NCI-H1092 treated with DMSO at 0.1 percent for 48 hours (cell line): ENCODE measurements around the gene C3orf85.

Experiments used
- DNase-seq: peaks from one replicate; lab custom pipeline; 2025; lab: John Stamatoyannopoulos, UW

Gene C3orf85

DNA sequence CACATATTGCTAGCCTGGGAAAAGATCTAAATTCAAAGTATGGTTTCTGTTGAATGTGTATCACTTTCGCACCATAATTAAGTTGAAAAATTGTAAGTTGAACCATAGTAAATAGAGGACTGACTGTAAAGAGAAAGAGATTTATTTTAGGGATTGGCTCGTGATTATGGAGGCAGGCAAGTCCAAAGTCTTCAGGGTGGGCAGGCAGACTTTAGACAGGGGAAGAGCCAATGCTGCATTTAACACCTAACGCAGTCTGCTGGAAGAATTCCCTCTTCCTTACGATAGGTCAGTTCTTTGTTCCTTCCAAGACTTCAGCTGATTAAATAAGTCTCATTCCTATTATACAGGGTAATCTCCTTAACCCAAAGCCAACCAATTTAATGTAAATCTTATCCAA, 15.8 kb downstream of the C3orf85 start:
- no peak for DNase-seq

DNA sequence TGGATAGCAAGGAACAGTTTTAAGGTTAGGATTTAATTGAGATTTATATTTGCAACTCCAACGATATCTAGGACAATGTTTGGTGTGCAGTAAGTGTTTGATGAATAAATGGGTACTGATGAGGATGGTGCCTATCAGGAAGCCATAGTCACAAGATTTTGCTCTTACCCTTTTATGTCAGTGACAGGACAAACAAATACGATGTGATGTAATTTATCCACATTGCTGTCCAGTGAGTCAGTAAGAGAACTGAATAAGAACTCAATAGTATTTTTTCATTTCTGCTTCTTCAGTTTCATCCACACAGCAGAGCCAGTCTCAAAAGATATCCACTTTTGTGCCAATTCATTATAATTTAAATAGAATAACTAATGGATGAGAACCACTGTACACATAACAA, 18.5 kb downstream of the C3orf85 start:
- DNase-seq = no peak

DNA sequence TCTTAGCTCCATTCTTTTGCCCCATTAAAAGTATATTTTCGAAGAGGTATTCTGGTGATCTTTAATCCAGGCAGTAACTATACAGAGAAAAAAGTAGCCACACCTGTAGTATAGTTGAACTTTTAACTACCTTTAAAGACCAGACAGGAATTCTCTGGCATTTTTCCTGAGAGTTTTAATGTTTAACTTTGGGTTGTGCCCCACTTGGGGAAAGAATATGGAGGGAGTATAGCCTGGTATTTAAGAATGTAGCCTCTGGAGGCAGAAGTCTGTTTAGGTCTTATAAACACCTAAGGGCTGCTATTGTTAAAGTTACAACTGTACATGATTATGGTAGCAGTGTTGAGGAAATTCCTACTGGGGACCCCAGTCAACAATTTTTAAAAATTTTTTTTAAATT, 19.3 kb downstream of the C3orf85 start:
- no peak for DNase-seq

DNA sequence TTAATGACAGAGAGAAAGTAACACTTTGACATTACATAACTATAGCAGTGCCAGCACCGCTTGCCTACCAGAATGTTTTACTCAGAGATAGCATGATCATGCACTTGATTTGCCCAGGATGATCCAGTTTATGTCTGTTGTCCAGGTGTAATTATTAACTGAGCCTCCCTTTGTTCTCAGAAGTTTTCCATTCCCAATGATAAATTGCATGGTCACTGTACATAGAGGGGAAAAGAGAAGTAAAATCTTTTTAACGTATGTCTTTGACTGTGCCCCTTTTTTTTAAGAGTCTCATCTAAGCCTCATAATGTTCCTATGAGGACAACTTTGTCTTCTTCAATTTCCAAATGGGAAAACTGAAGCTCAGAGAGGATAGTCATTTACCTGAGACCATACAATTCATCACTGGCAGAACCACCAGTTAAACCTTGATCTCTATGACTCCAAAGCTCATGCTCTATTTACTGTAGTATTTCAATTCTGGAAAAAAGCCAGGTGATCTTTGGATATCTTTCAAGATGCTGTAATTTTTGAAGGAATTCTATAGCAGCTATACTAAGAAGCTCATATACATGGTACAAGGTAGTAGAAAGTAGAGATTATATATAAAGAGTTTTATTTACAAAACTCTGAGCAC, 25.1 kb downstream of the C3orf85 start:
- no peak for DNase-seq

DNA sequence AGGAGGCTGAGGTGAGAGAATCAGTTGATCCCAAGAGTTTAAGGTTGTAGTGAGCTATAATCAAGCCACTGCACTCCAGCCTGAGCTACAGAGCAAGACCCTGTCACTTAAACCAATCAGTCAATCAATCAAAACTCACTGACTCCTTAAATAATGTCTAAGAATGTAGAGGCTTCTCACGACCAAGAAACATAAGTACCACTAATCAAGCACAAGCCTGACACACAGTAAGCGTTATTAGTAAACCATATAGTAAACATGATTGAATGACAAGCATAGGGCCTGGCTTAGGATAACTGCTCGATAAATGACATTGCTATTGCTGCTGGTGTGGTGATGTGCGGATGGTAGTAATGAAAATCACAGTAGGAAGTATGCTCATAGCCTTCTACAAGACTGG, 29.4 kb downstream of the C3orf85 start:
- DNase-seq = no peak

DNA sequence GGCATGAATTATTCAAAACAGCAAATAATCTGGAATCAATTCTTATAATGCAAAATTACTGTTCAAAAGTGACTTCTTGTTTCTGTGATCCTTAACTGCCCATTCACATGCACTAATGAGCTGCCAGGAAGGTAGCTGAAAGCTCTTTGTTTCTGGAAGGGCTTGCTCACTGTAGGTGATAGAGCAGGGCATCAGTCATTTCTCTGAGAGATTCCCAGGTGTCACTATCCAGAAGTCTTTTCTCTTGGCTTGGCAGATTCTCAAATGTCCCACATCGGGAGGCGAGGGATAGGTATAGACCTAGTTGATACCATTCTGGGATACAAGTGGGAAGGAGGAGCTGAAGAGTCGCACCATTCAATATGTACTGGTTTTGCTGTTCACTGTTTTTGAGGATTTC, 35.0 kb downstream of the C3orf85 start:
- DNase-seq = no peak

DNA sequence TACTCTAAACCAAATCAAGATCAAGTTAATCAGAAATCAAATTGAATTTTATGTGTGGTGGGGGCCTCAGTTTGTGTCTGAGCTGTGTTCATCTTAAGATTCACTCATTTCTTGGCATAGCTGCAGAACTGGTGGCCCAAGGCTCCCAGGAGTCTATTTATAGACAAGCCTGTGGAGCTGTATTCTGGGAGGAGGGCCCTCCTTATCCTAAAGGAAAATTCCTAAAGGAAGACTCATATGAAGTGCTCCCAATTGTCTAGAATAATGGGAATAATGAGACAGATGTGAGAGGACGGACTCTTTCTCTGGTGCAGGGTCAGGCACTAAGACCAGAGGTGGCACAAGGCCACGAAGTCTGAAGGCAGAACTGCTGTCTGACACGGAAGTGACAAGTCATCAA, 38.9 kb downstream of the C3orf85 start:
- no peak for DNase-seq

DNA sequence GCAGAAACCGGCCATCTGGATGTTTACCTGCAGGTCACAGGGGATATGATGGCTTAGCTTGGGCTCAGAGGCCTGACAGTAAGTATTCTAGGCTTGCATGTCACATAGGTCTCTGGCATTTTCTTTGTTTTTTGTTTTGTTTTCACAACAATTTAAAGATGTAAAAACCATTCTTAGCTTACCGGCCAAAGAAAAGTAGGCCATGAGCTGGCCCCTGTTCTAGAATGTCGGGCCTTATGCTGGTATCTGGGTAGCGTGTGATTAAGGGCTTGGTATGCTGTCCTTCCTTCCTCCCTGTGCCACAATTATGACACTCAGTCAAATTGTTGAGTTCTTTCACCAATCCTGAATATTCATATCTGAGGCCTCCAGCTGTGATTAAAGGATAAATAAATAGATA, 40.2 kb downstream of the C3orf85 start:
- no peak for DNase-seq

DNA sequence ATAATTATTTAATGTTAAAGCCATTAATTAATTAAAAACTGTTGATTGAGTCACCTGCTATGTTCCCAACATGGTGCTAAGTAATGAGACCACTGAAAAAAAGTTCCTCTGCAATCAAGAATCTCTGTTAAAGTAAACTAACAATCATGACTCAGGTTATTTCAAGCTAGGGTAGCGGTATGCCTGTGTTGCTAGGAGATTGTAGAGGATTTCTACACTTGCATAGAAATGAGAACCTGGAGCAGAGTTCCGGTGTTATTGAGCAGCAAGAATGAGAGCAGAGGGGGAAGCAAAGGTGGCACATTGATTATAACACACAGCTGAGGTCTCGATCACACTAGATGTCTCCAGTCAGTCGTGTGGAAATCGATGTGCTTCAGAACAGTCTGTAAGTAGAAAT, 41.4 kb downstream of the C3orf85 start:
- DNase-seq = no peak

DNA sequence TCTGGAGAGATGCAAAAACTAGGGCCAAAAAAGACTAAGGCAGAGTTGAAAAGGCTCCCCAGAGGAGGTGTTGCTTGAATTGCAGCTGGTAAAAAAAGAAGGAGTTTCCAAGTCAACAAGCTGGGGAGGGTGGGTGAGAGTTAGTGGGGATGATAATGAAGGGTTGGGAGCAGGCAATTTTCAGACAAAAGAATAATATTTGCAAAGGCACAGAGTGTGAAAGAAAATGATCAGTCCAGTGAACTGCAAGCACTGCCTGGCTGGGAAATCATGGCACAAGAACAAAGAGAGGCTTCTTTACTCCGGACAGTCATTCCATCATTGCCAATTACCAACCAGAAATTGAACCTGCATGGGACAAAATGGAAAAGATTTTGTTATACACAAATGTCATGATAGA, 42.2 kb downstream of the C3orf85 start:
- DNase-seq = no peak

DNA sequence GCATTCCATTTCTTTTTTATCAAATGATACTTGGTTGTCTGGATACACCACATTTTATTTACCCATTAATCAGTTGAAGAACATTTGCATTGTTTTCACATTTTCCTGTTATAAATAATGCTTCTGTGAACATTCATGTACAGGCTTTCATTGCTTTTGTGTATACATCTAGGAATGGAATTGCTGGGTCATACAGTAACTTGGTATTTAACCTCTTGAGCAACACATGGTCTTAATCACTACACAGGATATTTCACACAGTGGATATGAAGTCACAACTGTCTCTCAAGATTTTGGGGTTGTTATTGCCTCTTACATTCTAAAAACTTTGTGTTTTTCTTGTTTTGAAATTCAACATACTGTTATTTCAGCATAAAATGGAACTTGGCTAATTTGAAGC, 48.2 kb downstream of the C3orf85 start:
- no peak for DNase-seq

DNA sequence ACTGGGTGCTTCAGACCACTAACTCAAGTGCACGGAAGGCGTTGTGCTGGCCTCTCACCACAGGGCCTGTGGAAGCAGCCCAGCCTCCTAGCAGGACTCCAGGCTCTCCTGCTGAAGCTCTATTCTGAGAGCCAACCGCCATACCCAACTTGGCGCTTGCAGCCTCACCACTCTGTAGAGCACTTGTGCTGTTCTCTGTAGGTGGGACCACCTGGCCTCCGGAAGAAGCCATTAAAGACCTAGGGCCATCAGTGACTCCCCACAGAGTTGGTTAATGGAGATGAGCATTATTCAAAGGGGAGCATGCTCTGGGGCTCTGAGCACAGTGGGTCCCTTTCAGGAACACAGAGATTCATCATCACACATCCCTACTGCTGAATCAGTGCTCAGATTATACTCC, 50.9 kb downstream of the C3orf85 start:
- DNase-seq = no peak

DNA sequence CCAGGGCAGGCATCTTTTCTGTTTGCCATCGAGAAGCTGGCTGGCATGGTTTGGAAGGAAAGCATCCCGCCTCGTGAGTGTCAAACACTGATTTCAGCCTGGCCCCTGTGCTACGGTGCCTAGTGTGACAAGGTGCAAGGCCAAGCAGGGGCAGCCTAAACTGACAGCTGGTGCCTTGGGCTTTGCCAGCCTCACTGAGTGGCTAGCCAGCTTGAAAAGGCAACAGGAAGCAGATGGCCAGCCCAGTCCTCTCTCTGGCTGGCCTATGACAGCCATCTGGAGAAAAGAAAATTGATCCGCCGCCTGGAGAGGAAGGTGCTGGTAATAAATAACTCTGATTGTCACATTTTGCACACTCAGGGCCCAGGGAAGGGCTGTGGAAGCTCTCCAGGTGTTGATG, 52.2 kb downstream of the C3orf85 start:
- DNase-seq = peak; percentile 17

DNA sequence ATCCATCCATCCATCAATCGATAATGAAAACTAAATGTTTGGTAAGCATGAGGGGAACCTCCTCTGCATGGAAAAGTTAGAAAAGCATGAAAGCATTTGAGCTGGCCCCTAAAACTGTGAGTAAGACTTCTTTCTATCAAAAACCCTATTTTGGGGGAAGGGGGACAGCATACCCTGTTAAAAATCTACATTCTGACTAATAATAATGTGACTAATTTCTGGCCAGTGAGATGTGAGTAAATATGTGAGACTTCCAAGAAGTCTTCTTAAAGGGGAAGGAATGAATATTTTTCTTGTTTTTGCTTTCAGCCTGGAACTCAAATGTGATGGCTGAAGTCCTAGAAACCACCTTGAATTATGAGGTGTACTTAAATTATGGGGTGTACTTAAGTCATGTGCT, 54.9 kb downstream of the C3orf85 start:
- DNase-seq = no peak

DNA sequence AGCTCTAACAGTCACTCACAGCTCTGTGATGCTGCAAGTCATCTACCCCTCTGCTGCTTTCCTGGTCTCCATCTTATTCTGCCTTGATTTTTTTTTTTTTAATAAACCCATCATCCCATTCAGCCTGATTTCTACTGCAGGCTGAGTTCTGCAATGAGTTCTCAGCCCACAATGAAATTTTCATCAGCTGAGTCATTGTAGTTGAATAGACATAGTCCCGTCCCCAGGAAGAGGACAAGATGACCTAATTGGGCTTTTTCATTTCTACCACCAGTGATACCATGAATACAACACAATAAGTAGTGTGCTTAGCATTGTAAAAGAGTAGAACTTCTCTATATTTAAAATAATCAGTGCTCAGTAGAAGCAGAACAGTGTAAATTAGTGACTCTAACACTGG, 59.3 kb downstream of the C3orf85 start:
- DNase-seq = no peak
